Common myeloid progenitor, CD34-positive (primary cell): ENCODE results near the gene SF3B1.

Experiments
- CTCF ChIA-PET: fragments of 350-600 bp; sonication (Branson Sonifier 250); formaldehyde crosslinking; loops from one replicate; lab custom pipeline; 2021; ENCODE audit warnings: antibody characterized with exemption; lab: Charles Lee
- POLR2A ChIA-PET: fragments of 350-600 bp; sonication (Branson Sonifier 250); formaldehyde crosslinking; loops from one replicate; lab custom pipeline; 2021; ENCODE audit warnings: antibody characterized with exemption; lab: Charles Lee
- DNase-seq, 3 donors: peaks; one replicate each; pipeline versions ENCODE4 v3.0.0 to v3.0.0-alpha.2; 2013
- H3K27ac ChIP-seq, 2 experiments: 1 replicate in 1 of 2; 2 replicates in 1 of 2; pipeline ENCODE4 v1.7.0; 2013; ENCODE audit warnings: inconsistent platforms in 2 of 2, low read length in 2 of 2, mild to moderate bottlenecking in 2 of 2, low read depth in 1 of 2, moderate library complexity in 1 of 2; ENCODE audit not compliant: severe bottlenecking in 2 of 2, insufficient read depth in 1 of 2, poor library complexity in 1 of 2
- H3K27me3 ChIP-seq, 5 experiments: replicated peaks in 2 of 5; 1 replicate in 3 of 5; 2 replicates in 2 of 5; pipeline versions ENCODE4 v1.6.1 to v1.7.0; 2013; ENCODE audit warnings: low read length in 4 of 5, mild to moderate bottlenecking in 2 of 5, moderate library complexity in 2 of 5, inconsistent platforms in 1 of 5; ENCODE audit not compliant: insufficient read depth in 5 of 5, control insufficient read depth in 4 of 5
- H3K36me3 ChIP-seq, 4 experiments: 1 replicate in 2 of 4; 2 replicates in 2 of 4; pipeline versions ENCODE4 v1.6.1 to v1.7.0; 2013; ENCODE audit warnings: low read length in 3 of 4, control low read depth in 1 of 4, mild to moderate bottlenecking in 1 of 4; ENCODE audit not compliant: control insufficient read depth in 4 of 4, insufficient read depth in 4 of 4
- H3K4me1 ChIP-seq, 4 experiments: 1 replicate in 3 of 4; 2 replicates in 1 of 4; pipeline versions ENCODE4 v1.6.1 to v1.7.1; 2013; ENCODE audit warnings: low read length in 3 of 4, mild to moderate bottlenecking in 3 of 4, control low read depth in 1 of 4, inconsistent platforms in 1 of 4, moderate library complexity in 1 of 4; ENCODE audit not compliant: control insufficient read depth in 4 of 4, insufficient read depth in 4 of 4; ENCODE audit errors: control extremely low read depth in 1 of 4
- H3K4me3 ChIP-seq, 7 experiments: 1 replicate in 4 of 7; 2 replicates in 3 of 7; pipeline versions ENCODE4 v1.5.1 to v1.7.0; 2013; ENCODE audit warnings: mild to moderate bottlenecking in 7 of 7, low read length in 6 of 7, moderate library complexity in 6 of 7, inconsistent platforms in 2 of 7, low read depth in 2 of 7, control low read depth in 1 of 7; ENCODE audit not compliant: insufficient read depth in 4 of 7, control insufficient read depth in 1 of 7; ENCODE audit errors: extremely low read depth in 1 of 7
- H3K9me3 ChIP-seq, 5 experiments: 1 replicate in 4 of 5; 2 replicates in 1 of 5; pipeline versions ENCODE4 v1.6.1 to v1.7.1; 2013; ENCODE audit warnings: low read length in 4 of 5, mild to moderate bottlenecking in 2 of 5, inconsistent platforms in 1 of 5, low read depth in 1 of 5, moderate library complexity in 1 of 5; ENCODE audit not compliant: control insufficient read depth in 4 of 5, insufficient read depth in 2 of 5; ENCODE audit errors: control extremely low read depth in 1 of 5
- WGBS: methylation state at CpG from one replicate; pipeline ENCODE4 v1.1.5; 2013; ENCODE audit not compliant: insufficient coverage; 5-methylcytosine and 5-hydroxymethylcytosine counted together

SF3B1 gene

GRCh38 chr2:197425550-197425949 lies 9.3 kb downstream of the SF3B1 start:
- WGBS = 82% methylated on average over 7 of the region's 7 CpGs
- H3K4me3 ChIP-seq = no peak overlapping the region
- H3K36me3 ChIP-seq = peaks cover 12 to 38% (median 26%) of the 10 kb centered on the region in 4 experiments
- no peak for DNase-seq
- H3K27me3 ChIP-seq = no peaks in the 10 kb centered on the region
- CTCF ChIA-PET = interaction anchor here (0.8 to 3.4 kb wide), 3 partner anchors 9 to 268 kb away, joined by 3 to 8 read pairs (median 3); partner anchors contain the start of gene SF3B1
- H3K4me1 ChIP-seq = peaks cover 0 to 14% (median 4%) of the 10 kb centered on the region in 4 experiments
- H3K27ac ChIP-seq = no peak overlapping the region
- no peaks in the 10 kb centered on the region for H3K9me3 ChIP-seq
- POLR2A ChIA-PET = interaction anchor here (0.6 kb wide), 1 partner anchor 260 kb away, joined by 3 read pairs; no protein-coding TSS in a partner anchor

- no peak overlapping the region for H3K4me3 ChIP-seq
- no peak overlapping the region for H3K27ac ChIP-seq
- no peaks in the 10 kb centered on the region for H3K27me3 ChIP-seq
- H3K36me3 ChIP-seq = peaks cover 15 to 50% (median 38%) of the 10 kb centered on the region in 4 experiments
- H3K4me1 ChIP-seq = peaks cover 0 to 11% (median 2%) of the 10 kb centered on the region in 4 experiments
- no peak for DNase-seq
- ChIA-PET CTCF (interaction anchor here (0.8 to 1.3 kb wide), 3 partner anchors 10 to 38 kb away, joined by 3 read pairs; no protein-coding TSS in a partner anchor), POLR2A (interaction anchor here (0.6 kb wide), 1 partner anchor 356 kb away, joined by 3 read pairs; no protein-coding TSS in a partner anchor)
- no peaks in the 10 kb centered on the region for H3K9me3 ChIP-seq
- no CpG with 5 or more reads among the region's 2 CpGs for WGBS
Measured at GRCh38 chr2:197423307-197423706, 11.5 kb downstream of the SF3B1 start.

- no peaks in the 10 kb centered on the region for H3K9me3 ChIP-seq
- peaks cover 26 to 85% (median 62%) of the 10 kb centered on the region in 4 experiments for H3K36me3 ChIP-seq
- no peaks in the 10 kb centered on the region for H3K4me1 ChIP-seq
- no peaks in the 10 kb centered on the region for H3K27me3 ChIP-seq
- CTCF ChIA-PET = interaction anchor here (1.1 to 1.7 kb wide), 2 partner anchors 11 to 12 kb away, joined by 3 to 4 read pairs; no protein-coding TSS in a partner anchor
- H3K4me3 ChIP-seq = no peak overlapping the region
- no peak for DNase-seq
- no peak overlapping the region for H3K27ac ChIP-seq
- POLR2A ChIA-PET = no interaction called here
Measured at GRCh38 chr2:197419438-197419837, 15.4 kb downstream of the SF3B1 start.

GRCh38 chr2:197416268-197416667 lies 18.6 kb downstream of the SF3B1 start:
- Histone ChIP-seq H3K27me3 (no peaks in the 10 kb centered on the region), H3K4me3 (no peak overlapping the region), H3K4me1 (no peaks in the 10 kb centered on the region), H3K9me3 (no peaks in the 10 kb centered on the region), H3K36me3 (peaks cover 38 to 92% (median 64%) of the 10 kb centered on the region in 4 experiments), H3K27ac (no peak overlapping the region)
- WGBS = 100% methylated on average over 1 of the region's 1 CpG
- CTCF ChIA-PET = interaction anchor here (1.3 kb wide), 1 partner anchor 9 kb away, joined by 3 read pairs; no protein-coding TSS in a partner anchor
- POLR2A ChIA-PET = no interaction called here
- DNase-seq = no peak

GRCh38 chr2:197414515-197414914 lies 20.3 kb downstream of the SF3B1 start:
- no peak overlapping the region for H3K27ac ChIP-seq
- WGBS = no CpG with 5 or more reads among the region's 2 CpGs
- peaks cover 41 to 91% (median 60%) of the 10 kb centered on the region in 4 experiments for H3K36me3 ChIP-seq
- no peaks in the 10 kb centered on the region for H3K27me3 ChIP-seq
- no peaks in the 10 kb centered on the region for H3K9me3 ChIP-seq
- H3K4me3 ChIP-seq = no peak overlapping the region
- no peaks in the 10 kb centered on the region for H3K4me1 ChIP-seq
- CTCF ChIA-PET = interaction anchor here (0.9 to 1.6 kb wide), 4 partner anchors 10 to 30 kb away, joined by 4 to 5 read pairs (median 4); no protein-coding TSS in a partner anchor
- POLR2A ChIA-PET = no interaction called here
- no peak for DNase-seq

- Histone ChIP-seq H3K9me3 (no peaks in the 10 kb centered on the region), H3K36me3 (peaks cover 38 to 91% (median 60%) of the 10 kb centered on the region in 4 experiments), H3K4me1 (no peaks in the 10 kb centered on the region), H3K27ac (no peak overlapping the region), H3K27me3 (no peaks in the 10 kb centered on the region), H3K4me3 (no peak overlapping the region)
- CTCF ChIA-PET = interaction anchor here (1.2 to 2.5 kb wide), 5 partner anchors 11 to 30 kb away, joined by 4 to 8 read pairs (median 4); no protein-coding TSS in a partner anchor
- DNase-seq = no peak
- POLR2A ChIA-PET = no interaction called here
- WGBS = 100% methylated on average over 3 of the region's 5 CpGs
Measured at GRCh38 chr2:197414039-197414438, 20.8 kb downstream of the SF3B1 start.

- WGBS = no CpG with 5 or more reads among the region's 2 CpGs
- no peaks in the 10 kb centered on the region for H3K27me3 ChIP-seq
- H3K36me3 ChIP-seq = peaks cover 43 to 93% (median 66%) of the 10 kb centered on the region in 4 experiments
- ChIA-PET CTCF (interaction anchor here (1.3 kb wide), 1 partner anchor 9 kb away, joined by 3 read pairs; no protein-coding TSS in a partner anchor), POLR2A (no interaction called here)
- H3K4me3 ChIP-seq = no peak overlapping the region
- no peaks in the 10 kb centered on the region for H3K9me3 ChIP-seq
- no peaks in the 10 kb centered on the region for H3K4me1 ChIP-seq
- DNase-seq = no peak
- H3K27ac ChIP-seq = no peak overlapping the region
Measured at GRCh38 chr2:197405582-197405981, 29.2 kb downstream of the SF3B1 start.
